ENCODE measurements around the gene SERHL2. TPM values are rescaled to one million over a fixed set of nuclear protein-coding genes. Genes with fewer than 3 reads are reported as not detected.
"Not testable (repeated sequence)": the region's sequence is repeated elsewhere in the genome, so short reads cannot be mapped to it uniquely, and the experiment has no call there.

The SERHL2 gene
- total and polyA plus RNA-seq, 8 donors = 1.7 to 5.5 (median 4.1) TPM; not detected in 1

DNA sequence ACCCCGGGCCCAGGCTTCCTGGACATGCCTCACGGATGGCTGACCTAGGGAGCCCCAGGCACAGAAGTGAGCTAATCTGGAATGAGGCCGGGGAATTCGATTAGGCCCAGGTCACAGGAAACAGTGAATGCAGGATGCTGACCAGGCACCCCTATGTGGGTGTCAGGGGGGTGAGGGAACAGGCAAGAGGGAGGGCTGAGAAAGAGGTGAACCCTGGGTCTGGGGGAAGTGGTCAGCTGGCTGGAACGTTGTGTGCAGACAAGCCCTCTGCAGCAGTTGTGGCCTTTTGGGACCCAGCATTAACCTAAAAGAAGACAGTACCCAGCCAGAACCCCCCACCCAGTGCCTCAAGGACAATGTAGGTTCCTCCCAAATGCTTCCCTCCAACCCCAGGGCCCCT lies 8.1 kb downstream of the SERHL2 start:
- TF ChIP-seq, protein P1, sequence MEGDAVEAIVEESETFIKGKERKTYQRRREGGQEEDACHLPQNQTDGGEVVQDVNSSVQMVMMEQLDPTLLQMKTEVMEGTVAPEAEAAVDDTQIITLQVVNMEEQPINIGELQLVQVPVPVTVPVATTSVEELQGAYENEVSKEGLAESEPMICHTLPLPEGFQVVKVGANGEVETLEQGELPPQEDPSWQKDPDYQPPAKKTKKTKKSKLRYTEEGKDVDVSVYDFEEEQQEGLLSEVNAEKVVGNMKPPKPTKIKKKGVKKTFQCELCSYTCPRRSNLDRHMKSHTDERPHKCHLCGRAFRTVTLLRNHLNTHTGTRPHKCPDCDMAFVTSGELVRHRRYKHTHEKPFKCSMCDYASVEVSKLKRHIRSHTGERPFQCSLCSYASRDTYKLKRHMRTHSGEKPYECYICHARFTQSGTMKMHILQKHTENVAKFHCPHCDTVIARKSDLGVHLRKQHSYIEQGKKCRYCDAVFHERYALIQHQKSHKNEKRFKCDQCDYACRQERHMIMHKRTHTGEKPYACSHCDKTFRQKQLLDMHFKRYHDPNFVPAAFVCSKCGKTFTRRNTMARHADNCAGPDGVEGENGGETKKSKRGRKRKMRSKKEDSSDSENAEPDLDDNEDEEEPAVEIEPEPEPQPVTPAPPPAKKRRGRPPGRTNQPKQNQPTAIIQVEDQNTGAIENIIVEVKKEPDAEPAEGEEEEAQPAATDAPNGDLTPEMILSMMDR (IDR thresholded peaks at IDR 0.05) = no peak
- TF ChIP-seq POLR2A (IDR thresholded peaks at IDR 0.05) (no peak), POLR2AphosphoS5 (IDR thresholded peaks at IDR 0.05) (no peak), EP300 (IDR thresholded peaks at IDR 0.05) (no peak)
- WGBS, 5 donors = 50 to 68% (median 65%) methylated on average over 5 of the region's 5 CpGs
- Histone ChIP-seq H3K4me3 (no peak overlapping the region), H3K4me1 (peaks cover 0 to 13% (median 2%) of the 10 kb centered on the region in 4 donors), H3K9me3 (no peaks in the 10 kb centered on the region), H3K36me3 (peaks cover 0 to 11% (median 5%) of the 10 kb centered on the region in 4 donors), H3K27me3 (no peaks in the 10 kb centered on the region), H3K27ac (peak overlapping the region in 1 of 5 donors; percentile 25)
- no peak for DNase-seq
- intact Hi-C loops (cut with DNase I; ENCODE audit: low total_unique reads) = no loop called here

DNA sequence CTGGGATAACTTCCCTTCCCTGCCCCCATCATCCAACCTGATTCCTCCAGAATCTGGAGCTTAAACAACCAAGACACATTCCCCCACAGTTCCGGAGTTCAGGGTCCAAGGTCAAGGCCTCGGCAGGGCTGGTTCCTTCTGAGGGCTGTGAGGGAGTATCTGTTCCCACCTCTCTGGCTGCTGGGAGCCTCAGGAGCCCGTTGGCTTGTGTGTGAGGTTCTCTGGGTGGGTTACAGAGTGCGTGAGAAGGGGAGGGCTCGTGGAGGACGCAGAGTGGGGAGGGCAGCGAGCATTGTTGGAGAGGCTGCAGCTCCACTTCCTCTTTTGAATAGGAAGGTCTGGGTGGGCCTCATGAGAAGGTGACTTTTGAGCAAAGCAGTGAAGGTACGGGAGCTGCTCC lies 8.5 kb downstream of the SERHL2 start:
- DNase-seq = peak in 1 of 2 donors; percentile 59
- 47 to 57% (median 53%) methylated on average over 7 to 8 of the region's 8 CpGs for WGBS, 5 donors
- Histone ChIP-seq H3K4me3 (no peak overlapping the region), H3K4me1 (peaks cover 0 to 13% (median 2%) of the 10 kb centered on the region in 4 donors), H3K27me3 (no peaks in the 10 kb centered on the region), H3K27ac (peak overlapping the region in 1 of 5 donors; percentile 25), H3K9me3 (no peaks in the 10 kb centered on the region), H3K36me3 (peaks cover 0 to 11% (median 5%) of the 10 kb centered on the region in 4 donors)
- TF ChIP-seq EP300 (IDR thresholded peaks at IDR 0.05) = no peak
- no peak for TF ChIP-seq POLR2AphosphoS5 (IDR thresholded peaks at IDR 0.05)
- TF ChIP-seq POLR2A (IDR thresholded peaks at IDR 0.05) = no peak
- TF ChIP-seq, protein P1 (IDR thresholded peaks at IDR 0.05) = no peak
- intact Hi-C loops (cut with DNase I; ENCODE audit: low total_unique reads) = no loop called here

DNA sequence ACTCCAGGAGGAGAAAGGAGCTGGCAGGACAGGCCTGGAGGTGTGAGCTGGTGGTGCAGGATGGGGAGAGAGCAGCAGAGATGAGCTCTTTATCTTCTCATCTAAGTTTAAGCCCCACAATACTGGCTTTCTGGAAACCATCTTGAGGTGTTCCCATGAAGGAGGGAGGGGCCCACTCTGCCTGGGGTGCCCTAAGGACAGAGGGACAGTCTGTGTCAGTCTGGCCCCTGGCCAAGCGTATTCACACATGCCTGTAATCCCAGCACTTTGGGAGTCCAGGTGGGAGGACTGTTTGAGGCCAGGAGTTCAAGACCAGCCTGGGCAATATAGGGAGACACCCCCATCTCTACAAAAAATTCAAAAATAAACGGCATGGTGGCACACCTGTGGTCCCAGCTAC lies 8.9 kb downstream of the SERHL2 start:
- Histone ChIP-seq H3K27ac (peak overlapping the region in 1 of 5 donors; percentile 25), H3K27me3 (no peaks in the 10 kb centered on the region), H3K4me1 (peaks cover 0 to 13% (median 2%) of the 10 kb centered on the region in 4 donors), H3K9me3 (no peaks in the 10 kb centered on the region), H3K36me3 (peaks cover 0 to 11% (median 5%) of the 10 kb centered on the region in 4 donors), H3K4me3 (no peak overlapping the region)
- TF ChIP-seq, protein P1 (IDR thresholded peaks at IDR 0.05) = no peak
- no peak for TF ChIP-seq EP300 (IDR thresholded peaks at IDR 0.05)
- no peak for TF ChIP-seq POLR2A (IDR thresholded peaks at IDR 0.05)
- no peak for TF ChIP-seq POLR2AphosphoS5 (IDR thresholded peaks at IDR 0.05)
- no peak for DNase-seq
- 64 to 85% (median 78%) methylated on average over 2 of the region's 2 CpGs for WGBS, 5 donors
- intact Hi-C loops (cut with DNase I; ENCODE audit: low total_unique reads) = no loop called here

DNA sequence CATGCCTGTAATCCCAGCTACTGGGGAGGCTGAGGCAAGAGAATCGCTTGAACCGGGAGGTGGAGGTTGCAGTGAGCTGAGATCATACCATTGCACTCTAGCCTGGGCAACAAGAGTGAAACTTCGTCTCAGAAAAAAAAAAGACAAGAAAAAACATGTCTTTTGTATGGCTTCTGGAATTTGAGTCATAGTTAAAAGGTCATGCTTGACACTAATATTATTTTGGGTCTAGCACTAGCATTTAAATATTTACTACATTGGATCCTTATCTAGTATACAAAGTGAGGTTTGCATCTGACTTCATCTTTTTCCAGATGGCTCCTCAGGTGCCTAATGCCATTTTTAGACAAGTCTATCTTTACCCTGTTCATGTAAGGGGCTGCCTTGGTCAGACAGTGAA lies 10.2 kb downstream of the SERHL2 start:
- not testable (repeated sequence) for DNase-seq, H3K4me3 ChIP-seq
- WGBS, 5 donors = 76 to 91% (median 79%) methylated on average over 2 to 3 of the region's 3 CpGs

DNA sequence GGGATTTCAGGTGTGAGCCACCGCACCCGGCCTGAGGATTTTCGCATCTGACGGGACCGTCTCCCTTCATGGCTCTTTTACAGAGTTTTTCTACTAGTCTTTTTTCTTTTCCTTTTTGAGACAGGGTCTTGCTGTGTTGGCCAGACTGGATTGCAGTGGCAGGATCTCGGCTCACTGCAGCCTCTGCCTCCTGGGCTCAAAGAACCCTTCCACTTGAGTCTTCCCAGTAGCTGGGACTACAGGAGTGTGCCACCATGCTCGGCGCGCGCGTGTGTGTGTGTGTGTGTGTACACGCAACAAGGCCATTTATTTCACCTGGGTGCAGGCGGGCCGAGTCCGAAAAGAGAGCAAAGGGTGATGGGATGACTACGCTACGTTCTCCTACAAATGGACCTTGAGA lies 10.9 kb downstream of the SERHL2 start:
- WGBS, 5 donors = 96 to 98% (median 98%) methylated on average over 17 of the region's 17 CpGs
- H3K27me3 ChIP-seq = no peaks in the 10 kb centered on the region
- intact Hi-C loops (cut with DNase I; ENCODE audit: low total_unique reads) = no loop called here
- H3K9me3 ChIP-seq = no peaks in the 10 kb centered on the region
- H3K4me1 ChIP-seq = peaks cover 0 to 13% (median 2%) of the 10 kb centered on the region in 4 donors
- no peak overlapping the region for H3K27ac ChIP-seq
- H3K36me3 ChIP-seq = peaks cover 0 to 21% (median 7%) of the 10 kb centered on the region in 4 donors
- no peak for DNase-seq
- no peak overlapping the region for H3K4me3 ChIP-seq
- TF ChIP-seq POLR2A (IDR thresholded peaks at IDR 0.05) (no peak), EP300 (IDR thresholded peaks at IDR 0.05) (no peak), POLR2AphosphoS5 (IDR thresholded peaks at IDR 0.05) (no peak)
- TF ChIP-seq, protein P1 (IDR thresholded peaks at IDR 0.05) = no peak

More for the DNA sequence above, 10.2 kb downstream of the SERHL2 start:
- Histone ChIP-seq H3K36me3 (peaks cover 0 to 13% (median 5%) of the 10 kb centered on the region in 4 donors), H3K4me1 (peaks cover 0 to 13% (median 2%) of the 10 kb centered on the region in 4 donors)
- H3K27ac ChIP-seq; intact Hi-C loops (cut with DNase I; ENCODE audit: low total_unique reads); H3K9me3 ChIP-seq; H3K27me3 ChIP-seq: not testable (repeated sequence)
